ENCODE data around the gene HMGN1.

- no peak for TF ChIP-seq CTCF (IDR thresholded peaks at IDR 0.05; ENCODE audit: borderline replicate concordance, extremely low read depth, low read length, poor library complexity, severe bottlenecking)
- no peak for TF ChIP-seq EZH2 (IDR thresholded peaks at IDR 0.05; ENCODE audit: borderline replicate concordance, low read depth, low read length, severe bottlenecking)
Observed at GRCh38 chr21:39390212-39390765, 41.4 kb upstream of the HMGN1 start.

Data from DND-41 (cell line).